K562 (cell line): ENCODE data around the gene ACTL10.

Experiments
- GTF2F1 ChIP-seq: IDR thresholded peaks from 2 replicates; pipeline ENCODE4 v1.6.1; 2011; ENCODE audit warnings: low read depth, low read length, improper control_type of control experiment
- ILK ChIP-seq: fragments of 450-650 bp; IDR thresholded peaks from 2 replicates; pipeline ENCODE4 v1.6.1; 2016; ENCODE audit warnings: missing genetic modification characterization, low read depth, mild to moderate bottlenecking, missing compliant biosample characterization, moderate library complexity, borderline replicate concordance
- KDM1A ChIP-seq, 2 experiments: fragments of 450-650 bp; IDR thresholded peaks; 2 replicates each; pipeline ENCODE4 v1.6.1; 2016; ENCODE audit warnings: mild to moderate bottlenecking in 2 of 2
- NR3C1 ChIP-seq: sonication (generic); formaldehyde crosslinking; IDR thresholded peaks from 2 replicates; pipeline ENCODE4 v1.8.1; 2022; ENCODE audit warnings: missing genetic modification reagents
- POLR2A ChIP-seq: fragments of 450-650 bp; conservative IDR thresholded peaks from 2 replicates; pipeline ENCODE4 v1.6.1; 2016
- TF ChIP-seq, protein P1 (sequence below): sonication (generic); formaldehyde crosslinking; IDR thresholded peaks from 2 replicates; pipeline ENCODE4 v1.8.0; 2022; ENCODE audit warnings: missing genetic modification reagents, mild to moderate bottlenecking, borderline replicate concordance
- TF ChIP-seq, protein P2 (sequence below), 3 experiments: IDR thresholded peaks in 2 of 3; conservative IDR thresholded peaks in 1 of 3; 2 replicates each; pipeline ENCODE4 v1.5.1; 2011 to 2012; ENCODE audit warnings: low read length in 3 of 3, mild to moderate bottlenecking in 3 of 3, control low read depth in 2 of 3, improper control_type of control experiment in 1 of 3, inconsistent platforms in 1 of 3, low read depth in 1 of 3, mixed read lengths in 1 of 3, moderate library complexity in 1 of 3; ENCODE audit not compliant: insufficient read depth in 2 of 3
- TF ChIP-seq, protein P3 (sequence below), 2 experiments: fragments of 450-650 bp; IDR thresholded peaks; 2 replicates each; pipeline ENCODE4 v1.6.1; 2016

- TF ChIP-seq, protein P1, sequence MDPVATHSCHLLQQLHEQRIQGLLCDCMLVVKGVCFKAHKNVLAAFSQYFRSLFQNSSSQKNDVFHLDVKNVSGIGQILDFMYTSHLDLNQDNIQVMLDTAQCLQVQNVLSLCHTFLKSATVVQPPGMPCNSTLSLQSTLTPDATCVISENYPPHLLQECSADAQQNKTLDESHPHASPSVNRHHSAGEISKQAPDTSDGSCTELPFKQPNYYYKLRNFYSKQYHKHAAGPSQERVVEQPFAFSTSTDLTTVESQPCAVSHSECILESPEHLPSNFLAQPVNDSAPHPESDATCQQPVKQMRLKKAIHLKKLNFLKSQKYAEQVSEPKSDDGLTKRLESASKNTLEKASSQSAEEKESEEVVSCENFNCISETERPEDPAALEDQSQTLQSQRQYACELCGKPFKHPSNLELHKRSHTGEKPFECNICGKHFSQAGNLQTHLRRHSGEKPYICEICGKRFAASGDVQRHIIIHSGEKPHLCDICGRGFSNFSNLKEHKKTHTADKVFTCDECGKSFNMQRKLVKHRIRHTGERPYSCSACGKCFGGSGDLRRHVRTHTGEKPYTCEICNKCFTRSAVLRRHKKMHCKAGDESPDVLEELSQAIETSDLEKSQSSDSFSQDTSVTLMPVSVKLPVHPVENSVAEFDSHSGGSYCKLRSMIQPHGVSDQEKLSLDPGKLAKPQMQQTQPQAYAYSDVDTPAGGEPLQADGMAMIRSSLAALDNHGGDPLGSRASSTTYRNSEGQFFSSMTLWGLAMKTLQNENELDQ (CRISPR knock-in tag): no peak
- TF ChIP-seq, protein P2, sequence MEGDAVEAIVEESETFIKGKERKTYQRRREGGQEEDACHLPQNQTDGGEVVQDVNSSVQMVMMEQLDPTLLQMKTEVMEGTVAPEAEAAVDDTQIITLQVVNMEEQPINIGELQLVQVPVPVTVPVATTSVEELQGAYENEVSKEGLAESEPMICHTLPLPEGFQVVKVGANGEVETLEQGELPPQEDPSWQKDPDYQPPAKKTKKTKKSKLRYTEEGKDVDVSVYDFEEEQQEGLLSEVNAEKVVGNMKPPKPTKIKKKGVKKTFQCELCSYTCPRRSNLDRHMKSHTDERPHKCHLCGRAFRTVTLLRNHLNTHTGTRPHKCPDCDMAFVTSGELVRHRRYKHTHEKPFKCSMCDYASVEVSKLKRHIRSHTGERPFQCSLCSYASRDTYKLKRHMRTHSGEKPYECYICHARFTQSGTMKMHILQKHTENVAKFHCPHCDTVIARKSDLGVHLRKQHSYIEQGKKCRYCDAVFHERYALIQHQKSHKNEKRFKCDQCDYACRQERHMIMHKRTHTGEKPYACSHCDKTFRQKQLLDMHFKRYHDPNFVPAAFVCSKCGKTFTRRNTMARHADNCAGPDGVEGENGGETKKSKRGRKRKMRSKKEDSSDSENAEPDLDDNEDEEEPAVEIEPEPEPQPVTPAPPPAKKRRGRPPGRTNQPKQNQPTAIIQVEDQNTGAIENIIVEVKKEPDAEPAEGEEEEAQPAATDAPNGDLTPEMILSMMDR (IDR thresholded peaks at IDR 0.05 in 2 of 3, conservative IDR thresholded peaks at IDR 0.05 in 1 of 3; ENCODE audit: insufficient read depth in 2 of 3, low read depth in 1 of 3, low read length in 3 of 3): no peak
- TF ChIP-seq KDM1A (IDR thresholded peaks at IDR 0.05) (no peak), ILK (tag) (no peak), NR3C1 (CRISPR knock-in tag) (no peak), GTF2F1 (no peak), POLR2A (no peak)
- TF ChIP-seq, protein P3, sequence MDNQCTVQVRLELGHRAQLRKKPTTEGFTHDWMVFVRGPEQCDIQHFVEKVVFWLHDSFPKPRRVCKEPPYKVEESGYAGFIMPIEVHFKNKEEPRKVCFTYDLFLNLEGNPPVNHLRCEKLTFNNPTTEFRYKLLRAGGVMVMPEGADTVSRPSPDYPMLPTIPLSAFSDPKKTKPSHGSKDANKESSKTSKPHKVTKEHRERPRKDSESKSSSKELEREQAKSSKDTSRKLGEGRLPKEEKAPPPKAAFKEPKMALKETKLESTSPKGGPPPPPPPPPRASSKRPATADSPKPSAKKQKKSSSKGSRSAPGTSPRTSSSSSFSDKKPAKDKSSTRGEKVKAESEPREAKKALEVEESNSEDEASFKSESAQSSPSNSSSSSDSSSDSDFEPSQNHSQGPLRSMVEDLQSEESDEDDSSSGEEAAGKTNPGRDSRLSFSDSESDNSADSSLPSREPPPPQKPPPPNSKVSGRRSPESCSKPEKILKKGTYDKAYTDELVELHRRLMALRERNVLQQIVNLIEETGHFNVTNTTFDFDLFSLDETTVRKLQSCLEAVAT (IDR thresholded peaks at IDR 0.05): no peak
Measured at GRCh38 chr20:33681728-33682353, 15.1 kb downstream of the ACTL10 start.
